Loucy (cell line): ENCODE results near the gene BANP.

Experiments used
- H2AFZ ChIP-seq: fragments of 200-600 bp; sonication (generic); 2 replicates; pipeline ENCODE4 v1.6.0; 2016; ENCODE audit warnings: antibody characterized with exemption, mild to moderate bottlenecking, low read length, moderate library complexity
- H3F3A ChIP-seq: fragments of 200-600 bp; 2 replicates; pipeline ENCODE4 v1.6.0; 2016; ENCODE audit warnings: antibody characterized with exemption, low read depth, mild to moderate bottlenecking
- H3K27me3 ChIP-seq: fragments of 200-600 bp; sonication (generic); 2 replicates; pipeline ENCODE4 v1.6.1; 2014; ENCODE audit warnings: low read length, mild to moderate bottlenecking; ENCODE audit not compliant: insufficient read depth, poor library complexity, severe bottlenecking
- H3K36me3 ChIP-seq: fragments of 200-600 bp; sonication (generic); 2 replicates; pipeline ENCODE4 v1.6.1; 2016; ENCODE audit warnings: low read length; ENCODE audit not compliant: insufficient read depth
- H3K4me1 ChIP-seq: fragments of 200-600 bp; sonication (generic); 2 replicates; pipeline ENCODE4 v1.5.1; 2014; ENCODE audit warnings: low read length, mild to moderate bottlenecking; ENCODE audit not compliant: insufficient read depth, poor library complexity, severe bottlenecking
- H3K4me2 ChIP-seq: fragments of 200-600 bp; sonication (generic); 2 replicates; pipeline ENCODE4 v1.6.0; 2014; ENCODE audit warnings: antibody characterized with exemption, low read length, low read depth, mild to moderate bottlenecking; ENCODE audit not compliant: poor library complexity, severe bottlenecking
- H3K4me3 ChIP-seq: fragments of 200-600 bp; sonication (generic); 2 replicates; pipeline ENCODE4 v1.5.1; 2014; ENCODE audit warnings: low read length, mild to moderate bottlenecking, mixed read lengths; ENCODE audit not compliant: poor library complexity, severe bottlenecking
- H3K79me2 ChIP-seq: fragments of 200-600 bp; sonication (generic); 2 replicates; pipeline ENCODE4 v1.6.1; 2014; ENCODE audit warnings: low read length; ENCODE audit not compliant: insufficient read depth
- H3K9ac ChIP-seq: fragments of 200-600 bp; sonication (generic); 2 replicates; pipeline ENCODE4 v1.6.0; 2014; ENCODE audit warnings: mild to moderate bottlenecking, low read depth, low read length, moderate library complexity; ENCODE audit not compliant: poor library complexity, severe bottlenecking
- H3K9me2 ChIP-seq: fragments of 200-600 bp; sonication (generic); replicated peaks from 2 replicates; pipeline ENCODE4 v1.6.1; 2016; ENCODE audit warnings: low read depth, low read length, mixed read lengths
- H3K9me3 ChIP-seq: fragments of 200-600 bp; sonication (generic); 2 replicates; pipeline ENCODE4 v1.6.1; 2014; ENCODE audit warnings: mild to moderate bottlenecking, antibody characterized with exemption, low read length, low read depth; ENCODE audit not compliant: insufficient read depth
- H4K20me1 ChIP-seq: fragments of 200-600 bp; sonication (generic); 2 replicates; pipeline ENCODE4 v1.6.0; 2014; ENCODE audit warnings: antibody characterized with exemption, low read length, mild to moderate bottlenecking; ENCODE audit not compliant: insufficient read depth, poor library complexity, severe bottlenecking
- EZH2phosphoT487 ChIP-seq: fragments of 200-600 bp; IDR thresholded peaks from 2 replicates; pipeline ENCODE4 v1.6.1; 2018; ENCODE audit warnings: antibody characterized with exemption, mild to moderate bottlenecking, moderate library complexity, borderline replicate concordance
- TF ChIP-seq, protein P1 (sequence below): fragments of 200-600 bp; sonication (generic); conservative IDR thresholded peaks from 2 replicates; pipeline ENCODE4 v1.5.1; 2014; ENCODE audit warnings: mild to moderate bottlenecking, antibody characterized with exemption, low read length

BANP gene

DNA sequence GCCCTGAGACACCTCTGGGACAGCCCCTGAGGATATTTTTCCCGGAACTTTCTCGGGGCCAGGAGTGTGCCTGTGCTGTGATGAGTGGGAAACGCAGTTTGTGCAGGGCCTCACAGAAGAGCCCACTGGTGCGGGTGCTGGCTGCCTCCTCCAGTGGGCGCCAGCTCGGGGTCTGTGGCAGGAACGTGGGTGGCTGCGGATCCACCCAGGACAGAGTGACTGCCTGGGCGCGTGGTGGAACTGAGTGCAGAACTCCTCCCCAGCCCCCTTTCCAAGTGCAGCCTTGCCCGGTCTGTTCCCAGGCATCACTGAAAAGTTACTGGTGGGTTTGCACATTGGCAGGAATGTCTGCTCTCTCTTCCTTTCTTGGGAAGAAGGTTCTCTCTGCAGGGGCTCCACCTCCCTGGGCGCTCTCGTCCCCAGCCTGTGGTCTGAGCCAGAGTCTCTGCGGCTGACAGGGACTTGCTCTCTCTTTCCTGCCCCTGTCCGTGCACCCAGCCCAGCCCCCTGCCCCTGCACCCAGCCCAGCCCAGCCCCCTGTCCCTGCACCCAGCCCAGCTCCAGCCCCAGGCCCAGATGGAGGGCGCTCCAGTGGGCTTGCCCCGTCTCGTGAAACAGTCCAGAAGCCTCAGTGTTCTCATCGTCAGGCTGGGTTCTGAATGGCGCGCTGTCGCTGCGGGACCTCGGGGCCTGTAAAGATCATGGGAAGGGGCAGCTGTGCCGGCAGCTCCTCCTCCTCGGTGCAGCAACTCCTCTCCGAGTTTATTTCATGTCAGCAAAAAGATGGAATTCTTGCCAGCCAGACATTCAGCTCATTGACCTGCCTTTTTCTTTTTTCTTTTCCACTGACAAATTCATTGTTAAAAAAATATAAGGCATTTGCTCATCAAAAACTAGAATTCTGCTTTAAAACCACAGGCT lies 117.5 kb downstream of the BANP start:
- Histone ChIP-seq H3K36me3 (peaks cover 6% of the 10 kb centered on the region; the same call in 1 of the 2 replicates), H3K9me3 (no peaks in the 10 kb centered on the region), H3K4me3 (no peak overlapping the region), H3K9me2 (no peaks in the 10 kb centered on the region), H3K27me3 (no peaks in the 10 kb centered on the region), H3F3A (no peaks in the 10 kb centered on the region), H3K79me2 (no peaks in the 10 kb centered on the region), H4K20me1 (no peaks in the 10 kb centered on the region), H2AFZ (no peak overlapping the region), H3K4me1 (no peaks in the 10 kb centered on the region), H3K9ac (no peak overlapping the region), H3K4me2 (no peak overlapping the region)
- TF ChIP-seq EZH2phosphoT487, result no peak
- TF ChIP-seq, protein P1, sequence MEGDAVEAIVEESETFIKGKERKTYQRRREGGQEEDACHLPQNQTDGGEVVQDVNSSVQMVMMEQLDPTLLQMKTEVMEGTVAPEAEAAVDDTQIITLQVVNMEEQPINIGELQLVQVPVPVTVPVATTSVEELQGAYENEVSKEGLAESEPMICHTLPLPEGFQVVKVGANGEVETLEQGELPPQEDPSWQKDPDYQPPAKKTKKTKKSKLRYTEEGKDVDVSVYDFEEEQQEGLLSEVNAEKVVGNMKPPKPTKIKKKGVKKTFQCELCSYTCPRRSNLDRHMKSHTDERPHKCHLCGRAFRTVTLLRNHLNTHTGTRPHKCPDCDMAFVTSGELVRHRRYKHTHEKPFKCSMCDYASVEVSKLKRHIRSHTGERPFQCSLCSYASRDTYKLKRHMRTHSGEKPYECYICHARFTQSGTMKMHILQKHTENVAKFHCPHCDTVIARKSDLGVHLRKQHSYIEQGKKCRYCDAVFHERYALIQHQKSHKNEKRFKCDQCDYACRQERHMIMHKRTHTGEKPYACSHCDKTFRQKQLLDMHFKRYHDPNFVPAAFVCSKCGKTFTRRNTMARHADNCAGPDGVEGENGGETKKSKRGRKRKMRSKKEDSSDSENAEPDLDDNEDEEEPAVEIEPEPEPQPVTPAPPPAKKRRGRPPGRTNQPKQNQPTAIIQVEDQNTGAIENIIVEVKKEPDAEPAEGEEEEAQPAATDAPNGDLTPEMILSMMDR, result no peak

DNA sequence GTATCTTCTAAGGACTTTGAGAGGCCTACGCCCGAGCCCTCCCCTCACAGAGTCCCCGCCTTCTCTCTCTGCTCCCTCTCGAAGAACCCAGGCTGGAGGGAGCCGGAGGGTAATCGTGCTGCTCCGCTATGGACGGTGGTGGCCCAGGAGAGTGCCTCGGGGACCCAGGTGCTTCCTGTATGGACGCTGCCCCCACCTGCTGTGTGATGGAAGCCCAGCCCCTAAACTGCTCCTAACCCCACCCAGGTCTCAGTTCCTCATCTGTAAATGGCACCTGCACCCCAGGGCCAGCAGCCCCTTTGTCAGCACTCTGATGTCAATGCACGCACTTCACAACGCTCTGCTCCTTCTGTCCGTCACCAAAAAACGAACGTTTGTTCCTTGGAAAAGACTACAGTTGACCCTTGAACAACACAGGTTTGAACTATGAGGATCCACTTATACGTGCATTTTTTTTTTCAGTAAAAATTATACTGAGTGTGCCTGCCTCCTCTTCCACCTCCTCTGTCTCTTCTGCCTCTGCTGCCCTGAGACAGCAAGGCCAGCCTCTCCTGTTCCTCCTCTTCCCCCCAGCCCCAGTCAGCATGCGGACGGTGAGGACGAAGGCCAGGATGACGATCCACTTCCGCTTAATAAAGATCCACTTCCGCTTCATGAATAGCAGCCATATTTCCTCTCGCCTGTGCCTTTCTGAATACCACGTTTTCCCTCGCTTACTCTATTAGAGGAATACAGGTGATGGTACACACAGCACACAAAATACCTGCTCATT lies 118.3 kb downstream of the BANP start:
- no peak overlapping the region for H2AFZ ChIP-seq
- H3K4me3 ChIP-seq, result no peak overlapping the region
- no peaks in the 10 kb centered on the region for H4K20me1 ChIP-seq
- no peaks in the 10 kb centered on the region for H3K9me3 ChIP-seq
- H3K27me3 ChIP-seq, result no peaks in the 10 kb centered on the region
- H3K9ac ChIP-seq, result no peak overlapping the region
- H3K9me2 ChIP-seq, result no peaks in the 10 kb centered on the region
- H3F3A ChIP-seq, result no peaks in the 10 kb centered on the region
- TF ChIP-seq EZH2phosphoT487, result no peak
- TF ChIP-seq, protein P1, result no peak
- H3K4me2 ChIP-seq, result no peak overlapping the region
- no peaks in the 10 kb centered on the region for H3K79me2 ChIP-seq
- peaks cover 6% of the 10 kb centered on the region; the same call in 1 of the 2 replicates for H3K36me3 ChIP-seq
- no peaks in the 10 kb centered on the region for H3K4me1 ChIP-seq

DNA sequence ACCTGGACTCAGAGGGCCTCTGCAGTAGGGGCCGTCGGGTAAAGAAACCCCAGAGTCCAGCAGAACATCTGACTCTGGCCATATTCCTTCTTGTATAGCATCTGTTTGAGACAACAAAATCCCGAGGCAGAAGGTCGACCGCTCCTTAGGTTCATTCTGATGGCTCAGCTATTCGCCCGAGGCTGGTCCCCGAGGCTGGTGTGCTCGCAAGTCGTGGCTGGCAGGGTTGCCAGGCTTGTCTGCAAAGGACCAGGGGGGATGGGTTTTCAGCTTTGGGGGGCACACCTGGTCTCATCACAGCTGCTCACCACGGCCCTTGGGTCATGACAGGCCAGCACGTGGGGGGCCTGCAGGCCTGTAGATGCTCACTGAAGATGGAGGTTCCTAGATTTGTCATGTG lies 119.1 kb downstream of the BANP start:
- H4K20me1 ChIP-seq, result no peaks in the 10 kb centered on the region
- no peaks in the 10 kb centered on the region for H3K27me3 ChIP-seq
- H3K4me1 ChIP-seq, result no peaks in the 10 kb centered on the region
- H3K9me2 ChIP-seq, result no peaks in the 10 kb centered on the region
- TF ChIP-seq, protein P1, result no peak
- TF ChIP-seq EZH2phosphoT487, result no peak
- H3F3A ChIP-seq, result no peaks in the 10 kb centered on the region
- H3K79me2 ChIP-seq, result no peaks in the 10 kb centered on the region
- no peak overlapping the region for H3K4me2 ChIP-seq
- no peak overlapping the region for H3K9ac ChIP-seq
- H3K9me3 ChIP-seq, result no peaks in the 10 kb centered on the region
- no peak overlapping the region for H2AFZ ChIP-seq
- H3K36me3 ChIP-seq, result peaks cover 6% of the 10 kb centered on the region; the same call in 1 of the 2 replicates
- no peak overlapping the region for H3K4me3 ChIP-seq
